GM12878 (cell line): ENCODE data around the gene TEX264.

Source experiments
- ATF2 ChIP-seq: IDR thresholded peaks from 2 replicates; pipeline ENCODE4 v1.6.1; 2012; ENCODE audit warnings: low read length, inconsistent platforms
- CHD4 ChIP-seq: fragments of 200-600 bp; sonication (generic); IDR thresholded peaks from 2 replicates; pipeline ENCODE4 v1.6.1; 2016; ENCODE audit warnings: mild to moderate bottlenecking
- CTCF ChIP-seq, 3 experiments: IDR thresholded peaks in 2 of 3; conservative IDR thresholded peaks in 1 of 3; 2 replicates each; pipeline ENCODE4 v1.5.1; 2011; ENCODE audit warnings: low read depth in 3 of 3, low read length in 3 of 3, mild to moderate bottlenecking in 3 of 3, control low read depth in 2 of 3, moderate library complexity in 2 of 3, inconsistent platforms in 1 of 3, mixed read lengths in 1 of 3; ENCODE audit not compliant: control insufficient read depth in 2 of 3, insufficient read depth in 1 of 3; ENCODE audit errors: extremely low read depth in 1 of 3
- FOXM1 ChIP-seq: IDR thresholded peaks from 2 replicates; pipeline ENCODE4 v1.6.1; 2012; ENCODE audit warnings: low read depth, mild to moderate bottlenecking, inconsistent platforms, low read length, moderate library complexity
- KAT2A ChIP-seq: conservative IDR thresholded peaks from 2 replicates; pipeline ENCODE4 v1.6.1; 2011; ENCODE audit warnings: low read depth, low read length; ENCODE audit not compliant: control insufficient read depth
- NR2C2 ChIP-seq: IDR thresholded peaks from 2 replicates; pipeline ENCODE4 v1.6.1; 2011; ENCODE audit warnings: borderline replicate concordance, low read depth; ENCODE audit not compliant: control insufficient read depth, insufficient read length
- PAX5 ChIP-seq: IDR thresholded peaks from 2 replicates; pipeline ENCODE4 v1.6.1; 2011; ENCODE audit warnings: low read depth, low read length, borderline replicate concordance
- POLR2A ChIP-seq: IDR thresholded peaks from 2 replicates; pipeline ENCODE4 v1.6.1; 2011; ENCODE audit warnings: low read depth, mild to moderate bottlenecking, low read length
- POLR2AphosphoS5 ChIP-seq: IDR thresholded peaks from 2 replicates; pipeline ENCODE4 v1.6.1; 2011; ENCODE audit warnings: mild to moderate bottlenecking, low read length, inconsistent platforms
- RAD21 ChIP-seq: IDR thresholded peaks from 2 replicates; pipeline ENCODE4 v1.6.1; 2011; ENCODE audit warnings: mild to moderate bottlenecking, low read depth, low read length, moderate library complexity; ENCODE audit not compliant: insufficient read depth
- REST ChIP-seq: IDR thresholded peaks from 2 replicates; pipeline ENCODE4 v1.6.1; 2012; ENCODE audit warnings: mild to moderate bottlenecking, low read depth, low read length
- TAF1 ChIP-seq: IDR thresholded peaks from 2 replicates; pipeline ENCODE4 v1.6.1; 2011; ENCODE audit warnings: mild to moderate bottlenecking, low read depth, low read length, borderline replicate concordance

- no peak for TF ChIP-seq CTCF (IDR thresholded peaks at IDR 0.05 in 2 of 3, conservative IDR thresholded peaks at IDR 0.05 in 1 of 3; ENCODE audit: control insufficient read depth in 2 of 3, extremely low read depth in 1 of 3, insufficient read depth in 1 of 3, low read depth in 3 of 3, low read length in 3 of 3)
- no peak for TF ChIP-seq KAT2A
- no peak for TF ChIP-seq POLR2AphosphoS5
- no peak for TF ChIP-seq PAX5
- TF ChIP-seq REST: no peak
- TF ChIP-seq POLR2A: no peak
- TF ChIP-seq NR2C2: no peak
- no peak for TF ChIP-seq ATF2
- TF ChIP-seq FOXM1: no peak
- no peak for TF ChIP-seq CHD4
- no peak for TF ChIP-seq TAF1
- no peak for TF ChIP-seq RAD21
These were observed 8.7 kb downstream of the TEX264 start for GRCh38 chr3:51679777-51680176.
